Tibial artery (tissue), 4 donors: ENCODE results near the gene THSD4.

Experiments used
- DNase-seq, 2 donors: peaks; one replicate each; pipeline ENCODE4 v3.0.0-alpha.2; 2019
- H3K27ac ChIP-seq, 2 donors: fragments of 200-600 bp; sonication (generic) in 1 of 2; 1 replicate in 1 of 2; 2 replicates in 1 of 2; pipeline ENCODE4 v1.5.1; 2018 to 2019; ENCODE audit warnings: mild to moderate bottlenecking in 1 of 2
- H3K27me3 ChIP-seq, 2 donors: fragments of 200-600 bp; sonication (generic) in 1 of 2; one replicate each; pipeline versions ENCODE4 v1.5.1 to v1.6.0; 2016 to 2019
- H3K36me3 ChIP-seq, 3 donors: fragments of 200-600 bp; sonication (generic) in 2 of 3; one replicate each; pipeline ENCODE4 v1.5.1; 2016 to 2019; ENCODE audit warnings: mild to moderate bottlenecking in 2 of 3
- H3K4me1 ChIP-seq, 4 donors: fragments of 200-600 bp; sonication (generic) in 2 of 4; 1 replicate in 3 of 4; 2 replicates in 1 of 4; pipeline ENCODE4 v1.5.1; 2016 to 2019
- H3K4me3 ChIP-seq, 2 donors: fragments of 200-600 bp; sonication (generic) in 1 of 2; 1 replicate in 1 of 2; 2 replicates in 1 of 2; pipeline ENCODE4 v1.5.1; 2018 to 2019; ENCODE audit warnings: mild to moderate bottlenecking in 2 of 2
- H3K9me3 ChIP-seq, 3 donors: fragments of 200-600 bp; sonication (generic) in 1 of 3; one replicate each; pipeline ENCODE4 v1.5.1; 2016 to 2019
- intact Hi-C: fragments of 100-400 bp; cut with DNase I; formaldehyde crosslinking; loops from one replicate; pipeline ENCODE4 v1.15.0; 2023; ENCODE audit warnings: low total_unique reads
- TF ChIP-seq, protein P1 (sequence below), 2 experiments: fragments of 200-600 bp in 1 of 2; fragments of 450-650 bp in 1 of 2; IDR thresholded peaks; one replicate each; pipeline ENCODE4 v1.5.1; 2017 to 2019; ENCODE audit warnings: antibody characterized with exemption in 2 of 2, mild to moderate bottlenecking in 1 of 2, moderate library complexity in 1 of 2

THSD4 gene

DNA sequence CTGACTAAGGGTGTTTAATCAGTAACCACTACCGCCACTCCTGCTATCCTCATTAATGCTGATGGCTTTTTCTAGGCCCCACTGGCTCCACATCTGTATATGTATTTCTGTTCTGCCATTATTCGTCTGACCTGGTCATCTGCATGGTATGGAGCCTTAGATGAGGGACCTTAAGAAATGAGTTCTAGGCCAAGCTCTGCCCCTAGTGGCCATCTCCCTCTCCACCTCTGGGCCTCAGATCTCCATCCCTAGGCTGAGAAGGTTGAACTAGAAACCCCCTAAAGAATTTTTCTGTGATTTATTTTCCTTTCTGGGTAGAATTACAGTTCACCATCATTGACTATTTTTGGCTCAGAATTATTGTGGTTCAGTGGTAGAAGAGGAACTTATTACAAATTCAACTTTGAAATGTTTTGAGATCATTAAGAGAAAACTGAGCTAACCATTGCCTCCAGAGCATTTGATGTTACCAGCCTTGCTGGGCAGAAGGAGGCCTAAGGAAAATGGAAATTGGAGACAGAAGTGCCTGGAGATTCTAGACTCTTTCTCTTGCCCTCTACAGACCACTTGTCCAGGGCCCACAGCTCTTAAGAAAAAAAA, 369.9 kb downstream of the THSD4 start:
- TF ChIP-seq, protein P1, sequence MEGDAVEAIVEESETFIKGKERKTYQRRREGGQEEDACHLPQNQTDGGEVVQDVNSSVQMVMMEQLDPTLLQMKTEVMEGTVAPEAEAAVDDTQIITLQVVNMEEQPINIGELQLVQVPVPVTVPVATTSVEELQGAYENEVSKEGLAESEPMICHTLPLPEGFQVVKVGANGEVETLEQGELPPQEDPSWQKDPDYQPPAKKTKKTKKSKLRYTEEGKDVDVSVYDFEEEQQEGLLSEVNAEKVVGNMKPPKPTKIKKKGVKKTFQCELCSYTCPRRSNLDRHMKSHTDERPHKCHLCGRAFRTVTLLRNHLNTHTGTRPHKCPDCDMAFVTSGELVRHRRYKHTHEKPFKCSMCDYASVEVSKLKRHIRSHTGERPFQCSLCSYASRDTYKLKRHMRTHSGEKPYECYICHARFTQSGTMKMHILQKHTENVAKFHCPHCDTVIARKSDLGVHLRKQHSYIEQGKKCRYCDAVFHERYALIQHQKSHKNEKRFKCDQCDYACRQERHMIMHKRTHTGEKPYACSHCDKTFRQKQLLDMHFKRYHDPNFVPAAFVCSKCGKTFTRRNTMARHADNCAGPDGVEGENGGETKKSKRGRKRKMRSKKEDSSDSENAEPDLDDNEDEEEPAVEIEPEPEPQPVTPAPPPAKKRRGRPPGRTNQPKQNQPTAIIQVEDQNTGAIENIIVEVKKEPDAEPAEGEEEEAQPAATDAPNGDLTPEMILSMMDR (IDR thresholded peaks at IDR 0.05), result no peak
- DNase-seq, result no peak
- intact Hi-C loops, result no loop called here
- Histone ChIP-seq H3K4me3 (no peak overlapping the region), H3K4me1 (peaks cover 0 to 3% (median 0%) of the 10 kb centered on the region in 4 donors), H3K27ac (no peak overlapping the region), H3K27me3 (no peaks in the 10 kb centered on the region), H3K9me3 (no peaks in the 10 kb centered on the region), H3K36me3 (no peaks in the 10 kb centered on the region)

DNA sequence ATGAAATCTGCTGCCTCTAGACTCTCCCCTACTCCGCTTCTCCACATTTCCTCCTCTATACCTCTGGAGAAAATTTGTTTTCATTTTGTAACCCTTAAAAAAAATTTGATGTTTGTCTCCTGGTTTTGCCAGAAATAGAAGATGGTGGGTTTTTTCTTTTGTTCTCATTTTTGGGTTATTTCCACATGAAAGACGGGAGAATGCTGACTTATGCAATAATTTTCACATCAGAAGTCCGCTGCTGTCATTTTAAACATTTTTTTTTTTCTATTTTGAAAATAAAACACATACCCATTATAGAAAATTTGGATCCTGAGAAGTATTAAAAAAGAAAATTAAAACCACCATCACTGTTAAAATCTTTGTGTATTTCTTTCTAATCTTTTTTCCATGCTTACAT, 374.3 kb downstream of the THSD4 start:
- intact Hi-C loops, result no loop called here

DNA sequence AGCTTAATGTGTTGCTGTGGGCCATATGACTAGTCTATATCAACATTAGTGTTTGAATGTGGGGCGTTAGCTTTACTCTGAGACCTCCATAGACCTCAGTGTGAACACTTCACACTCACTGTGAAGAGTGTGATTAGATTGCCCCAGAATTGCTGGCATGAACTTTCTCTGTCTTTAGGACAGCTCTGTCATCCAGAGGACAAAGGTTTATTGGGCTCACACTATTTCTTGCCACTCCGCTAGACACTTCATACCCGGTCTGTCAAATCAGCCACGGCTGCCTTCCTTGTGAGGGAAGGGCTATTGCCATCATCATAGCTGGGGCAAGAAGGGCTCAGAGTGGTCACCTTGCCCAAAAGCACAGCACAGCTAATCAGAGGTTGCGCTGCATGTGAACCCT, 378.3 kb downstream of the THSD4 start:
- H3K27ac ChIP-seq, result no peak overlapping the region
- H3K36me3 ChIP-seq, result no peaks in the 10 kb centered on the region
- intact Hi-C loops, result no loop called here
- DNase-seq, result no peak
- TF ChIP-seq, protein P1 (IDR thresholded peaks at IDR 0.05), result no peak
- H3K4me3 ChIP-seq, result no peak overlapping the region
- H3K9me3 ChIP-seq, result no peaks in the 10 kb centered on the region
- peaks cover 0 to 18% (median 3%) of the 10 kb centered on the region in 4 donors for H3K4me1 ChIP-seq
- no peaks in the 10 kb centered on the region for H3K27me3 ChIP-seq

More for the DNA sequence above, 374.3 kb downstream of the THSD4 start:
- Histone ChIP-seq H3K4me3 (no peak overlapping the region), H3K27ac (no peak overlapping the region), H3K27me3 (no peaks in the 10 kb centered on the region), H3K36me3 (no peaks in the 10 kb centered on the region), H3K9me3 (no peaks in the 10 kb centered on the region), H3K4me1 (peaks cover 0 to 4% (median 1%) of the 10 kb centered on the region in 4 donors)
- no peak for DNase-seq
- TF ChIP-seq, protein P1 (IDR thresholded peaks at IDR 0.05), result no peak

DNA sequence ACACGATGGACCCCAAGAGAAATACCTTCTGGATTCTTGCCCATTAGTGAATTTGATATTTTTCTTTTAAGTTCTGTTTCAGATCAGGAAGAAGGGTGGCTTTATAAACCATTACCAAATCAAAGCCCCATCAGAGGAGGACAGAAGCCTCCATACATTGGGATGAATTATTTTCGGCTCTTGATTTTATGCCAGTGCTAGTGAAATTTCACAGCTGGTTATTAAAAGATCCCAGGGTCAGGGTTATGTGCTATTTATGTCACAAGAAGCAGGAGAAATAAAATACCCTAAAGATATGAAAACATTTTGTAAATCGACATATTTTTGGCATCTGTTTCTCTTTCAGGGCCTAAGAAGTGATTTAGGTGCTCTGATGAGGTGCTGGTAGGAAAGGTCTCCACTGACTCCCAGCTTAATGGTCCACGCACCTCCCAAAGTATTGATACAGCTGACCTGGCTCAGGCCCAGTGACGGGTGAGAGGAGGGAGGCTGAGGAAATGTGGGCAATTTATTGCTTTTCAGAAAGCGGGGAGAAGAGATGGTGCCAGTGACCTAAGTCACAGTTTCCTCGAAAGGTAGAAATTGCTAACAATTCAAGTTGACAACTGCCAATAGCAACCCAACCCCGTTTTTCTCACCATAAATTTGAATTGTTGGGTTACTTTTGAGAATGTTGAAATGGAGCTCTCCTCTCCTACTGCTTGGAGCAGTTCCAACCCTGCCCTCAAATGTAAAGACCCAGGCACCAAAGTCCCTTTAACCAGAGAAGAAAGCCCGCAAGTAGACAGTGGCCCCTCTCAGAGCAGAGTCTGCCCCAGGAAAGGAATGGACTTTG, 379.5 kb downstream of the THSD4 start:
- no peak overlapping the region for H3K4me3 ChIP-seq
- H3K27ac ChIP-seq, result no peak overlapping the region
- H3K27me3 ChIP-seq, result no peaks in the 10 kb centered on the region
- intact Hi-C loops, result no loop called here
- peaks cover 0 to 18% (median 3%) of the 10 kb centered on the region in 4 donors for H3K4me1 ChIP-seq
- TF ChIP-seq, protein P1 (IDR thresholded peaks at IDR 0.05), result no peak
- H3K9me3 ChIP-seq, result no peaks in the 10 kb centered on the region
- H3K36me3 ChIP-seq, result no peaks in the 10 kb centered on the region
- DNase-seq, result no peak

DNA sequence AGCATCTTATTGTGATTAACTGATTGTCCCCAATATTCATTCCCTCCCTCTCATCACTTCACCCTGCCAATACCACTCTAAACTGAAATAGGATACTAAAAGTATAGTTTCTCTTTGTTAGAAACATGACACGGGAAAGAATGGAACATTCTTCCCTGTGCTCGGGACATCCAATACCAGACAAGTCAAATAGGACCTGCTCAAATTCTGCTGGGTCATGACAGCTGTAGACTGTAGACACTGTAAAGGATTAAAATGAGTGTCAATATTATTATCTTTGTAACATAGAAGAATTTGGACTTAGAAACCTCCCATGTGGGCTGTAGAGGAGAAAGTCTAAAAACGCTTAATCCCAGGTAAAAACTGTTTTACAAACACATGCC, 380.1 kb downstream of the THSD4 start:
- DNase-seq, result no peak
- TF ChIP-seq, protein P1 (IDR thresholded peaks at IDR 0.05), result no peak
- H3K27me3 ChIP-seq, result no peaks in the 10 kb centered on the region
- intact Hi-C loops, result no loop called here
- no peaks in the 10 kb centered on the region for H3K36me3 ChIP-seq
- H3K4me1 ChIP-seq, result peaks cover 0 to 18% (median 3%) of the 10 kb centered on the region in 4 donors
- no peaks in the 10 kb centered on the region for H3K9me3 ChIP-seq
- no peak overlapping the region for H3K4me3 ChIP-seq
- no peak overlapping the region for H3K27ac ChIP-seq
